Fibroblast of mammary gland (primary cell): ENCODE data around the gene TAOK1.

Experiments used
- DNase-seq: peaks from one replicate; pipeline ENCODE4 v3.0.0-alpha.2; 2010; ENCODE audit warnings: low read depth
- H3K4me3 ChIP-seq: 2 replicates; pipeline ENCODE4 v1.5.1; 2011; ENCODE audit warnings: low read depth, mild to moderate bottlenecking, low read length, moderate library complexity; ENCODE audit not compliant: control insufficient read depth
- CTCF ChIP-seq: conservative IDR thresholded peaks from 2 replicates; pipeline ENCODE4 v1.5.1; 2011; ENCODE audit warnings: low read depth, low read length, inconsistent platforms; ENCODE audit not compliant: control insufficient read depth, insufficient read depth

Gene TAOK1

GRCh38 chr17:29359777-29360176 is 30.4 kb upstream of the TAOK1 start:
- no peak for TF ChIP-seq CTCF
- no peak for DNase-seq
- H3K4me3 ChIP-seq: no peak overlapping the region

- no peak for DNase-seq
- no peak overlapping the region for H3K4me3 ChIP-seq
- TF ChIP-seq CTCF: no peak
Observed at GRCh38 chr17:29363716-29364115, 26.4 kb upstream of the TAOK1 start.

GRCh38 chr17:29364691-29365090 is 25.5 kb upstream of the TAOK1 start:
- no peak for DNase-seq
- no peak overlapping the region for H3K4me3 ChIP-seq
- TF ChIP-seq CTCF: no peak

GRCh38 chr17:29368161-29368560 is 22.0 kb upstream of the TAOK1 start:
- H3K4me3 ChIP-seq: no peak overlapping the region
- no peak for DNase-seq
- TF ChIP-seq CTCF: no peak

GRCh38 chr17:29368926-29369325 is 21.2 kb upstream of the TAOK1 start:
- H3K4me3 ChIP-seq: no peak overlapping the region
- no peak for TF ChIP-seq CTCF
- DNase-seq: no peak

GRCh38 chr17:29369831-29370735 is 20.1 kb upstream of the TAOK1 start:
- H3K4me3 ChIP-seq: no peak overlapping the region
- TF ChIP-seq CTCF: peak; percentile 74
- peak; percentile 84 for DNase-seq
